ENCODE results near the gene RBPJ. TPM values are rescaled to one million over a fixed set of nuclear protein-coding genes. Genes with fewer than 3 reads are reported as not detected.

RBPJ gene
- polyA plus RNA-seq, 3 donors = 75.3 to 177 (median 128) TPM

- Histone ChIP-seq H3K4me1 (ENCODE audit: control insufficient read depth in 1 of 2, insufficient read depth in 2 of 2, low read length in 2 of 2) (peaks cover 4 to 12% of the 10 kb centered on the region in 2 donors), H3K4me3 (replicated peaks in 1 of 3; ENCODE audit: low read depth in 2 of 3, low read length in 3 of 3) (no peak overlapping the region), H3K36me3 (replicated peaks in 1 of 2; ENCODE audit: control insufficient read depth in 1 of 2, insufficient read depth in 2 of 2, low read length in 2 of 2) (peaks cover 30 to 75% of the 10 kb centered on the region in 2 donors), H3K79me2 (ENCODE audit: insufficient read depth, low read length) (peaks cover 28% of the 10 kb centered on the region), H4K20me1 (ENCODE audit: insufficient read depth, low read length) (peaks cover 81% of the 10 kb centered on the region), H3K9me3 (replicated peaks in 1 of 2; ENCODE audit: control insufficient read depth in 1 of 2, insufficient read depth in 1 of 2, low read length in 2 of 2) (peaks cover 7 to 14% of the 10 kb centered on the region in 2 donors), H3K27me3 (ENCODE audit: control insufficient read depth in 2 of 2, insufficient read depth in 2 of 2, low read length in 2 of 2) (no peaks in the 10 kb centered on the region), H3K9ac (ENCODE audit: insufficient read depth, low read length, poor library complexity, severe bottlenecking) (no peak overlapping the region), H3K4me2 (replicated peaks; ENCODE audit: extremely low read depth, low read length, poor library complexity, severe bottlenecking) (no peak overlapping the region), H2AFZ (ENCODE audit: insufficient read depth, low read depth, low read length, poor library complexity, severe bottlenecking) (no peak overlapping the region), H3K27ac (ENCODE audit: low read depth in 1 of 2, low read length in 2 of 2) (no peak overlapping the region)
- Mint-ChIP-seq H3K36me3 (peaks cover 48 to 70% of the 10 kb centered on the region in 2 donors), H3K27ac (peak overlapping the region in 1 of 7 donors; percentile 76), H3K9me3 (peaks cover 6 to 13% (median 9%) of the 10 kb centered on the region in 7 donors), H3K4me1 (peaks cover 7% of the 10 kb centered on the region), H3K27me3 (ENCODE audit: low read depth in 3 of 3) (no peaks in the 10 kb centered on the region), H3K4me3 (no peak overlapping the region)
- TF ChIP-seq CTCF (IDR thresholded peaks at IDR 0.05) = peak; percentile 85
- intact Hi-C loops (cut with micrococcal nuclease) = loop anchor here (2.0 to 5.0 kb wide), 4 partner anchors 382 to 423 kb away; no protein-coding TSS in a partner anchor
- WGBS (ENCODE audit: insufficient coverage) = 0% methylated on average over 1 of the region's 2 CpGs
- peak; percentile 25 to 62 (median 31) for DNase-seq
Measured at GRCh38 chr4:26410385-26411293, 89.8 kb downstream of the RBPJ start.

GRCh38 chr4:26412381-26413372 lies 91.9 kb downstream of the RBPJ start:
- no peaks in the 10 kb centered on the region for H3K27me3 Mint-ChIP-seq (ENCODE audit: low read depth in 3 of 3)
- H3K9me3 Mint-ChIP-seq = no peaks in the 10 kb centered on the region
- peaks cover 45 to 60% of the 10 kb centered on the region in 2 donors for H3K36me3 Mint-ChIP-seq
- no peak overlapping the region for H2AFZ ChIP-seq (ENCODE audit: insufficient read depth, low read depth, low read length, poor library complexity, severe bottlenecking)
- no peak overlapping the region for H3K9ac ChIP-seq (ENCODE audit: insufficient read depth, low read length, poor library complexity, severe bottlenecking)
- peak overlapping the region in 3 of 7 donors; percentile 16 to 76 (median 30) for H3K27ac Mint-ChIP-seq
- H3K4me3 Mint-ChIP-seq = no peak overlapping the region
- no peak for DNase-seq
- H3K4me1 Mint-ChIP-seq = peaks cover 1% of the 10 kb centered on the region
- peaks cover 92% of the 10 kb centered on the region for H4K20me1 ChIP-seq (ENCODE audit: insufficient read depth, low read length)
- peaks cover 4% of the 10 kb centered on the region in 2 donors for H3K4me1 ChIP-seq (ENCODE audit: control insufficient read depth in 1 of 2, insufficient read depth in 2 of 2, low read length in 2 of 2)
- intact Hi-C loops (cut with micrococcal nuclease) = loop anchor here (5.0 kb wide), 2 partner anchors 385 to 425 kb away; no protein-coding TSS in a partner anchor
- H3K27me3 ChIP-seq (ENCODE audit: control insufficient read depth in 2 of 2, insufficient read depth in 2 of 2, low read length in 2 of 2) = no peaks in the 10 kb centered on the region
- WGBS (ENCODE audit: insufficient coverage) = 94% methylated on average over 6 of the region's 7 CpGs
- no peak overlapping the region for H3K27ac ChIP-seq (ENCODE audit: low read depth in 1 of 2, low read length in 2 of 2)
- no peak for TF ChIP-seq CTCF (IDR thresholded peaks at IDR 0.05)
- no peak overlapping the region for H3K4me2 ChIP-seq (replicated peaks; ENCODE audit: extremely low read depth, low read length, poor library complexity, severe bottlenecking)
- no peak overlapping the region for H3K4me3 ChIP-seq (replicated peaks in 1 of 3; ENCODE audit: low read depth in 2 of 3, low read length in 3 of 3)
- peaks cover 31 to 80% of the 10 kb centered on the region in 2 donors for H3K36me3 ChIP-seq (replicated peaks in 1 of 2; ENCODE audit: control insufficient read depth in 1 of 2, insufficient read depth in 2 of 2, low read length in 2 of 2)
- peaks cover 27% of the 10 kb centered on the region for H3K79me2 ChIP-seq (ENCODE audit: insufficient read depth, low read length)
- H3K9me3 ChIP-seq (replicated peaks in 1 of 2; ENCODE audit: control insufficient read depth in 1 of 2, insufficient read depth in 1 of 2, low read length in 2 of 2) = no peaks in the 10 kb centered on the region
